Pons (tissue), 1 donor: ENCODE results near the gene ETFBKMT.
"Not testable (repeated sequence)": the region's sequence is repeated elsewhere in the genome, so short reads cannot be mapped to it uniquely, and the experiment has no call there.

Experiments
- DNase-seq: peaks from one replicate; pipeline ENCODE4 v3.0.0-alpha.2; 2016; ENCODE audit warnings: low spot score

The ETFBKMT gene

DNA sequence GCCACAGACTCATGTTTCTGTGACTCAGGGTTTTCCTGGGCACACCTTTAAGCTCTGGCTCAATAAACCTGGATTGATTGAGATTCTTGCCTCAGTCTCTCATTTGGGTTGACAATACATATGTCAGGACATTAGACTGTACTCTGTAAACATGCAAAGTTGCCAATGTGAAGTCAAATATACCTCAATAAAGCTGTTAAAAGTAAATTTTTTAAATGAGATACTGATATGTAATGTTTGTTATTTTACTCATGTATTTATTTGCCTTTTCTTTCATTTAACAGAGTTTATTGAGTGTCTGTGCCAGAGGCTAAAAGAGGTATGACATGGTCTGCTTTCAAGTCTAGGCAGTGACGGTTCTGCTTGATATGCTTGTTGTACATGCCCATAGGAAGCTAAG is 3.7 kb upstream of the ETFBKMT start:
- no peak for DNase-seq

- DNase-seq: peak; percentile 13
Measured at GRCh38 chr12:31658471-31659086, 909 bp upstream of the ETFBKMT start.

DNA sequence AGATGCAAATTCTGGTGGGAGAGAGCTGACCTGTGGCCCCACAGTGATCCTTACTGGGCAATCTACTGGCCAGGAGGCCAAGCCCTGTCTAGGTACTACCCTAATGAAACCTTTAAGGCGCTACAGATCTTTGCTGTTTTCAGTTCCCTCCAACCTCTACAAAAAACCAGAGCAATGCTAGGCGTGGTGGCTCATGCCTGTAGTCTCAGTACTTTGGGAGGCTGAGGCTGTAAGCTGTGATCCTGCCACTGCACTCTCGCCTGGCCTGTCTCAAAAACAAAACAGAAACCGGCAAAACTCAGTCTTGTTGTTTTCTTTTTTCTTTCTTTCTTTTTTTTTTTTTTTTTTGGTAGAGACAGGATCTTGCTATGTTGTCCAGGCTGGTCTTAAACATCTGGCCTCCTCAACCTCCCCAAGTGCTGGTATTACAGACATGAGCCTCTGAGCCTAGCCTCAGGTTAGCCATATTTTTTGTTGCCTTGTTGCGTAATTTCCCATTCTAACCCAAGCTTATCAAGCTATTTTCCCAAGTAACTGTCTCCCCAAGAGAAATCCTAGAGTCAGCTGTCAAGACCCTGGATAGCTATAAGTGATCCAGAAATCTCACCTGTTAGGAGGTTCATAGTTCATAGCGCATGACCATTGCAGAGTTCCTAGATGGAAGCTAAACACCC is 2.8 kb downstream of the ETFBKMT start:
- DNase-seq: no peak

GRCh38 chr12:31663576-31663975 is 4.1 kb downstream of the ETFBKMT start:
- DNase-seq: no peak

- DNase-seq: no peak
Measured at GRCh38 chr12:31664038-31664437, 4.5 kb downstream of the ETFBKMT start.

DNA sequence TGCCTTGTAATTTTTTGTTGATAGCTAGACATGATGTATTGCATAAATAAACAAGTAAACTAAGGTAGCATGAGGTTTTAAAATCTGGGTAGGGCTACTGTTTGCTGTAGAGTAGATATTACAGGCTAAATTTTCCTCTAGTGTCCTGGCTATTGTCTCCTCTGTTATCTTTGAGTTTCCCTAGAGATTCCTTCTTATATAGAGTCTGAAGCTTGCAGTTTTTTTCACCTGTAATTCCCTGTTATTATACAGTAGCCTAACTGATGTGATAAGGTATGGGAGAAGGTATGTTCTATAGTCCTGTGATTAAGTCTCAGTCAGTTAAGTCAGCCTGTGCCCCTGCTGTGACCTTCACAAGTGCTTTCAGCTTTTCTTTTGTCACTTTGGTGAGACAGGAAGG is 9.5 kb downstream of the ETFBKMT start:
- DNase-seq: no peak

DNA sequence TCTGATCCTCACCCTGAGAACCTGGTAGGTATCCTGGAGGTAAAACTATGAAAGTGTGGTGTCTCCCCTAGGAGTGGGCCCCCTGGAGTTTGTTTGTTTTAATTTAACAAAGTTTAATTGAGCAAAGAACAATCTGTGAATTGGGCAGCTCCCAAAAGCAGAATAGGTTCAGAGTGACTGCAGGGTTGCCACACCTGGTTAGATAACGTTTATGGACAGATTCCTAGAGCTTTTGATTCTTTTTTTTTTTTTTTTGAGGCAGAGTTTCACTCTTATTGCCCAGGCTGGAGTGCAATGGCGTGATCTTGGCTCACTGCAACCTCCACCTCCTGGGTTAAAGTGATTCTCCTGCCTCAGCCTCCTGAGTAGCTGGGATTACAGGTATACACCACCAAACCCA is 10.1 kb downstream of the ETFBKMT start:
- not testable (repeated sequence) for DNase-seq

DNA sequence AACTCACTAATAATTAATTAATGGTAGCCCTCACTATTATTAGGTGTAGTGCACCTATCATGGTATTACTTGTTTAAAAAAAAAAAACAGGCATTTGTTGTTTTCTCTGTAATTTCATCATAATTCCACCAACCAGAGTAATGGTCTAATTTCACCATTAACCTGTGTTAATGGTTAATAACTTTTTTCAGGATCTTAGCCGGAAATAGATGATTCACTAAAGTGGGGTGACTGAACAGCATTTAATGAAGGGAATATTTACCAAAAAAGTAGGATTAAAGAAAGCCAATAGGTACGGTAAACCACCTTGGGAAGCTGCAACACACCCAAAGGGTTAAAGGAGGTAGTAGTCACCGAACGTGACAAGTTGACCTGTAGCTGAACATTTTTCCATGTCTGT is 13.0 kb downstream of the ETFBKMT start:
- no peak for DNase-seq

DNA sequence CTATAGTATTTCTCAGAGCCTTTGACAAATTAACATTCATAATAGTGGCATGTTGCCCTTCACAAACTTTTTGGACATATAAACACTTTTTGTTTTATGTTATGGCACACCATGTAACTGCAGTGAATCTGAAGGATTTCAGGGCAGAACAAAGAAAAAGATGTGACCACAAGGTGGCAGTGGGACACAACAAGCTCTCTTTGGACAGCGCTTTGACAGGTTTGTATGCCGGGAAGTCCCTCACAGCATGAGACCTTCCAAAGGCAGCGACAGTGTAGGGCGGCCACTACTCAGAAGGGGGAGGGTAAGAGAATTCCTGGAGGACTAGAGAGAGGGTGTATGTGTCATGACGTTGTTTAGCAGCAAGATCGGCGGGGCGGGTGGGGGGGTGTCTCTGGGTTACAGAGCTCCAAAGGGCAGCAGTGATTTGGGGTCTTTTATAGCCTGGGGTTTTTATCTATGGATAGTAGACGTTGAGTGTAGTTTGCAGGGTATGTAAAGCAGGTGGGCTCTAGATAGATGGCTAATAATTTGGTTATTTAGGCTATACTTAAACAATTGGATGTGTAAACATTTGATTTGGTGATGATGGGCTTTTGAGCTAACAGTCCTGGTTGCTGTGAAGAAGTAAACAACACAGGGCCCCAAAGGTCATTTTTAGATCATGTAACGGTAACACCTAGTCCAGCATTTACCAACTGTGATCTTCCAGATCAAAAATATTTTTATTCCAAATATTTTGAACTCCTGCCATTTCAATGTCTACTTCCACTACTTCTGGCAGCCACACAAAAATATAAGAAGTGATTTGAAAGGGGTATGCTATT is 22.9 kb downstream of the ETFBKMT start:
- DNase-seq: peak; percentile 62

GRCh38 chr12:31685801-31686200 is 26.3 kb downstream of the ETFBKMT start:
- DNase-seq: no peak

DNA sequence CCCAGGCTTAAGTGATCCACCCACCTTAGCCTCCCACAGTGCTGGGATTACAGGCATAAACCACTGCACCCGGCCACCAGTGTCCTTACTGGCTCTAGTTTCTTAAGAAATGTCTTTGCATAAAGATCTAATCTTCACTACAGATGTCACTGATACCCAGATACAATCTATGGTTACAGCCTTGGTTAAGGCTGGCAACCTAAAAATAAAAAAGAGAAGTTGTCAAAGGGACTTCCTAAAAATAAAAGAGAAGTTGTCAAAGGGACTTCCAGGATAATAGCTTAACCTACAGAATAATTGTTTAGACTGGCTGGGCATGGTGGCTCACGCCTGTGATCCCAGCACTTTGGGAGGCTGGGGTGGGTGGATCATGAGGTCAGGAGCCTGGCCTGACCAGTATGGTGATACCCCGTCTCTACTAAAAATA is 27.6 kb downstream of the ETFBKMT start:
- DNase-seq: peak; percentile 70

- DNase-seq: not testable (repeated sequence)
Measured at GRCh38 chr12:31689921-31690320, 30.4 kb downstream of the ETFBKMT start.

DNA sequence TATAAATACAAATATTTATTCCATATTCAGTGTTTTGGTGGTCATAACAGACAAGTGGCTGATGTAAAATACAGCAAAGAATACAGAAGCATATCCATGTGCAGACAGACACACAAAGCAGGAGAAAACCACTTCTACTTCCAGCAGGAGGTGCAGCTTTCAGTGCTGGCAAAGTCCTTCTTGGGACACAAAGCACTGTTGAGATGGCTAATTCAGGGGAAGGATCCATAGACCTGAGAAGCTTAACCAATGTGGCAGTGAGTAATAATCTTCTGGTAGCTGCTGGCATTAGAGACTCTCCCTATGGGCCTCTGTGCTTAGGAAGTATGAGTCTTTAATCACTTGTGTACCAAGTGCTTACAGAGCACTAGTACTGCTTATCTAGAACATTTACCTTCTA is 42.6 kb downstream of the ETFBKMT start:
- DNase-seq: no peak

DNA sequence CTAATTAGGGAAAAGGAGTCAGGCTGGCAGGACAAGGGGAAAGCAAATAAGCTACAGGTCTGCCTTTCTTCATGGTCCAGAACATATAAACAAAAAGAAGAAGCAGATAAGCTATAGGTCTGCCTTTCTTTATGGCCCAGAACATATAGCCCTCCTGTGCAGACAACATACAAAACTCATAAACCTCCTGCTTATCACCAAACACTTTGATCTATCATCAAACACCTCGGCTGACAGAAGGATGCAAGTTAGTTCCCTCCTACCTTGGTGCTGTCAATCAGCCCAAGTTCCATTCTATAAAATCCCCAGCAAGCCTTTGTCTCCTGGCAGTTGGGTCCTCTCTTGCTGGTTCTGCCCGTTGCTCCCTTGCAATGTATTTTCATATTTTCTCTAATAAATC is 46.1 kb downstream of the ETFBKMT start:
- DNase-seq: no peak

GRCh38 chr12:31708118-31708517 is 48.6 kb downstream of the ETFBKMT start:
- not testable (repeated sequence) for DNase-seq

DNA sequence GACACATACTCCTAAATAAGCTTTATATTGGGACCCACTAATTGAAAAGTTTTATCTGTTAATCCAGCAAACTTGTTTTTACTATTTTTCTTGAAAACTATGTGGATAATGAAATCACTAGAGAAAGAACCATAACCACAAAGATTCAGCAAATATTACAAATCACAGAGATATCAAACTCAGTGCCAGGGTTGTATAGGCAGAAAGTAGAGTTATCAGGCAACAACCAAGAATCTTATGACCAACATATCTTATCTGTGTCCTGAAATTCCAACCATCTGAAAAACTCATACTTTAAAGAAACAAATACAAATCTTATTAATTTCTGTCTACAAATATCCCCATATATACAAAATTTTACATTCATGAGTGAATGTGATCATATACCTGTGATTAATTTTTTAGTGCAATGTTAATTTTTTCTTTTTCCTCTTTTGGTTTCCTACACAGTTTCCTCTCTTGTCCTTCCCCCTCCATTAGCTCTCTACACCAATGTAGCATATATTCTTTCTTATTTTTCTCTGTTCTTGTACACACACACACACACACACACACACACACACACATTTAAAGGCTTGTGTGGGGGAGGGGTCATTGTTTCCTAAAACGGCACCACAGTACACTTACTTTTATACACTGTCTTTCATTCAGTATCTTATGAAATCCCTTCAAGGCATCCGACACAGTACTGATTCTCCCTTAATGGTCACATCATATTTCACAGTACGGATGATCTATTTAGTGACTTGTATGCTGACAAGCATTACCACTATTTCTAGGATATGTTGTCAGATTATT is 50.7 kb downstream of the ETFBKMT start:
- no peak for DNase-seq

DNA sequence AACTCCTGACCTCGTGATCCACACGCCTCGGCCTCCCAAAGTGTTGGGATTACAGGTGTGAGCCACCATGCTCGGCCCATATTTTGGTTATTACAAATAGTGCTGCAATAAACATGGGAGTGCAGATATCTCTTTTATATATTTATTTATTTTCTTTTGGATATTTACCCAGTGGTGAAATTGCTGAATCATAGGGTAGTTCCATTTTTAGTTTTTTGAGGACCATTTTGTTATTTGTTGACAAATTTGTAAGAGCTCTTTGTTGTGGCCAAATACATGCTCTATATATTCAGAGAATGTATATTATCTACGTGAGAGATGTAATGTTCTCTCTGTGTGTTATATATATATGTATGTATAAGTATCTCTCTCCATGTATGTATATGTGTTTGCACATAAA is 53.4 kb downstream of the ETFBKMT start:
- DNase-seq: no peak

DNA sequence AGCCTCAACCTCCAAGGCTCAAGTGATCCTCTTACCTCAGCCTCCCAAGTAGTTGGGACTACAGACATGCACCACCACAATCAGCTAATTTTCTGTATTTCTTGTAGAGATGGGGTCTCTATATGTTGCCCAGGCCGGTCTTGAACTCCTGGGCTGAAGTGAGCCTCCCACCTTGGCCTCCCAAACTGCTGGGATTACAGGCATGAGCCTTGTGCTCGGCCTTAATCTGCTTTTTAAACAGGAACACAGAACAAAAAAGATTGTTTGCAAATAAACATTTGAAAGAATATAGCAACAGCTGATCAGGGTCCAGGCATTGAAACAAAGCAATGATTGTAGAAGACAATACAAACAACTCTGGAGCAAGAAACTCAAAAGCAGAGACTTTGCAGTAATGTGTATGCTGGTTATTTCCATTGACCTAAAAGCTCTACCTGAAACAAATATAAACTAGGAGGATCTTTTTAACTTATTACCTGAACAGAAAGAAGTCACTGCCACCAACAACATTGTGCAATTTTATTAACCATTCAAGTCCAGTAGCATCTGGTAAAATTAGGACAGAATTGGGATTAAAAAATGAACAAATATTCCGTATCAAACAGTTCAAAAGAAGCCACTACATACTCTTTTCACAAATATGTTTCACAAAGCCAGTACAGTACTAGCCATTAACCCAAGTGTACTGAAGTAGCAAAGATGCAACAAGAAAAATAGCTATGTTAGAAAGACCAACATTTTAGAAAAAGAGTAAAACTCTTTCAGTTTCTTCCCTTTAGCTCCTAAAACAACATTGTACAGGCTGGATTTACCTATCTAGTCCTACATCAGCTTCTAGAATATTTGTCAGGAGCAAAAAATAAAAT is 55.2 kb downstream of the ETFBKMT start:
- DNase-seq: peak; percentile 46

DNA sequence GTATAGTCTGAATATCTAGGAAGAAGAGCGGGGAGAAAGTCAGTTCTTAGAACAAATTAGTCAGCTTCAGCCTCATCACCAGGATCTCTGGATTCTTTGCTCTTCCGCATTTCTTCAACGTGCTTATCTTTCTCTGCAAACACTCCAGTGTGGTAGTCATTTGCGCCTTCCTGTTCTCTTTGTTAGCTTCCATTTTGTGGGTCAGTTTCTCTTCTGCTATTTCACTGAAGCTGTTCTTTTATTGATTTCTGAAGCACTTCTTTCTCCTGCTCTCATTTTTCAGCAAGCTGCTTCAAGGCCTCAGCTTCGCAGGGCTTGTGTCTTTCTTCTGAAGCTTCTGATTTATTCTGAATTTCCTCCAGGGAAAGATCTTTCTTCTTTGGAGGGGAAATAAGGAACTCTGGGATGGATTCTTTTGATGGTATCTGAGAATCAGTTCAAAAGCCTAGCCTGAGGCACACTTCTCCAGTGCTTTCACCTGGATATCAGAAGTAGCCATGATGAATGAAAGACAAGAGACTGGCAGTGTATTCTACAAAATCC is 55.9 kb downstream of the ETFBKMT start:
- DNase-seq: peak; percentile 77

DNA sequence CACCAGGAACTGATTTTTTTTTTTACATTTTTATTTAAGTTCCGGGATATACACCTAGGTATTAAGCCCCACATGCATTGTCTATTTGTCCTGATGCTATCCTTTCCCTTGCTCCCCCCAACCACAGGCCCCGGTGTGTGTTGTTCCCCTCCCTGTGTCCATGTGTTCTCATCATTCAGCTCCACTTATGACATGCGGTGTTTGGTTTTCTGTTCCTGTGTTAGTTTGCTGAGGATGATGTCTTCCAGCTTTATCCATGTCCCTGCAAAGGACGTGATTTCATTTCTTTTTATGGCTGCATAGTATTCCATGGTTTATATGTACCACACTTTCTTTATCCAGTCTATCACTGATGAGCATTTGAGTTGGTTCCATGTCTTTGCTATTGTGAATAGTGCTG is 57.5 kb downstream of the ETFBKMT start:
- DNase-seq: not testable (repeated sequence)
